GM12878 (cell line): ENCODE results near the gene NME7. TPM values are rescaled to one million over a fixed set of nuclear protein-coding genes. Genes with fewer than 3 reads are reported as not detected.

Source experiments
- ASH2L ChIP-seq: fragments of 300-600, 200-600 bp; sonication (generic); IDR thresholded peaks from 2 replicates; pipeline ENCODE4 v1.6.1; 2017; ENCODE audit warnings: low read depth, mild to moderate bottlenecking, borderline replicate concordance
- ATF7 ChIP-seq: fragments of 450-650 bp; IDR thresholded peaks from 2 replicates; pipeline ENCODE4 v1.6.1; 2016; ENCODE audit warnings: low read depth, mild to moderate bottlenecking
- BHLHE40 ChIP-seq, 2 experiments: fragments of 450-650 bp in 1 of 2; IDR thresholded peaks; 2 replicates each; pipeline ENCODE4 v1.6.1; 2011 to 2017; ENCODE audit warnings: low read depth in 2 of 2, borderline replicate concordance in 1 of 2, improper control_type of control experiment in 1 of 2, low read length in 1 of 2, mild to moderate bottlenecking in 1 of 2
- CEBPB ChIP-seq, 2 experiments: fragments of 150-350 bp in 1 of 2; IDR thresholded peaks; 2 replicates each; pipeline ENCODE4 v1.6.1; 2012 to 2014; ENCODE audit warnings: low read depth in 2 of 2, low read length in 2 of 2, borderline replicate concordance in 1 of 2, inconsistent platforms in 1 of 2
- CREB1 ChIP-seq: IDR thresholded peaks from 2 replicates; pipeline ENCODE4 v1.6.1; 2012; ENCODE audit warnings: low read depth, mild to moderate bottlenecking, inconsistent platforms
- GABPA ChIP-seq: IDR thresholded peaks from 2 replicates; pipeline ENCODE4 v1.6.1; 2014; ENCODE audit warnings: antibody characterized with exemption, low read depth, mild to moderate bottlenecking, inconsistent platforms
- MXI1 ChIP-seq: fragments of 150-350 bp; IDR thresholded peaks from 2 replicates; pipeline ENCODE4 v1.6.1; 2011; ENCODE audit warnings: low read depth, mild to moderate bottlenecking, inconsistent platforms, low read length, improper control_type of control experiment
- NFYA ChIP-seq: IDR thresholded peaks from 2 replicates; pipeline ENCODE4 v1.6.1; 2011; ENCODE audit warnings: low read depth, mild to moderate bottlenecking, low read length, improper control_type of control experiment, borderline replicate concordance
- NR2F1 ChIP-seq: fragments of 450-650 bp; conservative IDR thresholded peaks from 2 replicates; pipeline ENCODE4 v1.6.1; 2017; ENCODE audit warnings: mild to moderate bottlenecking
- PKNOX1 ChIP-seq: fragments of 450-650 bp; IDR thresholded peaks from 2 replicates; pipeline ENCODE4 v1.6.1; 2016; ENCODE audit warnings: mild to moderate bottlenecking
- POU2F2 ChIP-seq: IDR thresholded peaks from 3 replicates; pipeline ENCODE4 v1.6.1; 2011; ENCODE audit warnings: low read depth, mild to moderate bottlenecking, low read length, borderline replicate concordance
- SPI1 ChIP-seq: IDR thresholded peaks from 2 replicates; pipeline ENCODE4 v1.6.1; 2011; ENCODE audit warnings: low read depth, mild to moderate bottlenecking, low read length, moderate library complexity, borderline replicate concordance; ENCODE audit not compliant: insufficient read depth
- polyA plus RNA-seq, 11 experiments: library from polyadenylated mRNA; depleted of rRNA in 4 of 11; unstranded in 6 of 11; stranded (reverse) in 5 of 11; fragments of >200 nt; fragmentation: Nextera tagmentation in 4 of 11; fragmentation: Illumina TruSeq in 1 of 11; extraction: Ambion mirVana in 4 of 11; extraction: Trizol in 1 of 11; gene quantifications; 1 replicate in 1 of 11; 2 replicates in 10 of 11; pipeline versions ENCODE4 v1.2.1 to v1.2.3, GENCODE V29; 2011 to 2016; ENCODE audit warnings: inconsistent platforms in 2 of 11, missing spikeins in 2 of 11, low read depth in 1 of 11
- total RNA-seq, 4 experiments: library from RNA; depleted of rRNA in 3 of 4; stranded (reverse); fragments of >200 nt in 3 of 4; fragmentation: Illumina TruSeq in 1 of 4; extraction: Trizol in 1 of 4; gene quantifications; 2 replicates each; pipeline versions ENCODE4 v1.2.1 to v1.2.3, GENCODE V29; 2013 to 2021
- TF ChIP-seq, protein P1 (sequence below): fragments of 450-650 bp; formaldehyde crosslinking; IDR thresholded peaks from 2 replicates; pipeline ENCODE4 v1.5.0; 2022; ENCODE audit warnings: mild to moderate bottlenecking, missing genetic modification characterization
- TF ChIP-seq, protein P2 (sequence below): fragments of 450-650 bp; IDR thresholded peaks from 2 replicates; pipeline ENCODE4 v1.6.1; 2018; ENCODE audit warnings: mild to moderate bottlenecking, low read depth, moderate library complexity; ENCODE audit not compliant: partially characterized antibody
- TF ChIP-seq, protein P3 (sequence below): fragments of 150-350 bp; IDR thresholded peaks from 2 replicates; pipeline ENCODE4 v1.6.1; 2014; ENCODE audit warnings: mild to moderate bottlenecking, low read depth, low read length
- TF ChIP-seq, protein P4 (sequence below): IDR thresholded peaks from 2 replicates; pipeline ENCODE4 v1.6.1; 2011; ENCODE audit warnings: borderline replicate concordance, low read depth, mild to moderate bottlenecking, moderate library complexity, low read length; ENCODE audit not compliant: insufficient read depth, poor library complexity, severe bottlenecking

The NME7 gene
- total and polyA plus RNA-seq, 10 of the 15 experiments (the other 5 are each of a cell fraction or from before 2014, with no cell fraction given): 1.5 to 15.6 (median 7.2) TPM

DNA sequence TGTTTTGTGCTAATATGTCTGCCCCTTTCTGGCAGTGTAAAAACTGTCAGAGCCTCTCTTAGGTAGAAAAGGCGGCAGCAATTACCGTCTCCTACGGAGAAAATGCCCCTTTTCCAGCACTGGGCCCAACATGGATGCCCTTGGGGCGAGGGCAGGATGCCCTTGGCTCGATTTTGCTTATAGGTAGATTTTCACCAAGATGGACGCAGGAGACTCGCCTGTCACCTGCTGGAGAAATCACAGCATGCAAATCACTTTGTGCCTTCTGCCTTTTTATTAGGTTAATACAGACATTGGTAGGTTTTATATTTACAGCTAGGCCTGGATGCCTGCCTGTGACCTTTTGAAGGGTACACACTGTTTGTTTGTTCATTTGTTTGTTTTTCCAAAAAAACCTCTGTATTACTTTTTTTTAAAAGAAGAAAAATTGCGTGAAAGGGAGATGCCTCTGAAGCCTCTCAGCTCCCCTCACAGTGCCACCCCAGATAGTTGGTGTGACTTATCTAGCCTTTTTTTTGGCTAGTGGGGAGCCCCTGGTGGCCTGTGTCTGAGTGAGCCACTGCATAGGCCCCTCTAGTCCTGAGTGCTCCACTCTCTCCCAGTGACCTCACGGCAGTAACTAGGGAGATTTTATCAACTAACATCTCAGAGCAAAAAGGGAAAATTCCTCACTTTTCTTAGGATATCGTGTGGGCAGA is 258.6 kb downstream of the NME7 start (continued):
- TF ChIP-seq, protein P1, sequence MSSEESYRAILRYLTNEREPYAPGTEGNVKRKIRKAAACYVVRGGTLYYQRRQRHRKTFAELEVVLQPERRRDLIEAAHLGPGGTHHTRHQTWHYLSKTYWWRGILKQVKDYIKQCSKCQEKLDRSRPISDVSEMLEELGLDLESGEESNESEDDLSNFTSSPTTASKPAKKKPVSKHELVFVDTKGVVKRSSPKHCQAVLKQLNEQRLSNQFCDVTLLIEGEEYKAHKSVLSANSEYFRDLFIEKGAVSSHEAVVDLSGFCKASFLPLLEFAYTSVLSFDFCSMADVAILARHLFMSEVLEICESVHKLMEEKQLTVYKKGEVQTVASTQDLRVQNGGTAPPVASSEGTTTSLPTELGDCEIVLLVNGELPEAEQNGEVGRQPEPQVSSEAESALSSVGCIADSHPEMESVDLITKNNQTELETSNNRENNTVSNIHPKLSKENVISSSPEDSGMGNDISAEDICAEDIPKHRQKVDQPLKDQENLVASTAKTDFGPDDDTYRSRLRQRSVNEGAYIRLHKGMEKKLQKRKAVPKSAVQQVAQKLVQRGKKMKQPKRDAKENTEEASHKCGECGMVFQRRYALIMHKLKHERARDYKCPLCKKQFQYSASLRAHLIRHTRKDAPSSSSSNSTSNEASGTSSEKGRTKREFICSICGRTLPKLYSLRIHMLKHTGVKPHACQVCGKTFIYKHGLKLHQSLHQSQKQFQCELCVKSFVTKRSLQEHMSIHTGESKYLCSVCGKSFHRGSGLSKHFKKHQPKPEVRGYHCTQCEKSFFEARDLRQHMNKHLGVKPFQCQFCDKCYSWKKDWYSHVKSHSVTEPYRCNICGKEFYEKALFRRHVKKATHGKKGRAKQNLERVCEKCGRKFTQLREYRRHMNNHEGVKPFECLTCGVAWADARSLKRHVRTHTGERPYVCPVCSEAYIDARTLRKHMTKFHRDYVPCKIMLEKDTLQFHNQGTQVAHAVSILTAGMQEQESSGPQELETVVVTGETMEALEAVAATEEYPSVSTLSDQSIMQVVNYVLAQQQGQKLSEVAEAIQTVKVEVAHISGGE: no peak
- TF ChIP-seq, protein P2, sequence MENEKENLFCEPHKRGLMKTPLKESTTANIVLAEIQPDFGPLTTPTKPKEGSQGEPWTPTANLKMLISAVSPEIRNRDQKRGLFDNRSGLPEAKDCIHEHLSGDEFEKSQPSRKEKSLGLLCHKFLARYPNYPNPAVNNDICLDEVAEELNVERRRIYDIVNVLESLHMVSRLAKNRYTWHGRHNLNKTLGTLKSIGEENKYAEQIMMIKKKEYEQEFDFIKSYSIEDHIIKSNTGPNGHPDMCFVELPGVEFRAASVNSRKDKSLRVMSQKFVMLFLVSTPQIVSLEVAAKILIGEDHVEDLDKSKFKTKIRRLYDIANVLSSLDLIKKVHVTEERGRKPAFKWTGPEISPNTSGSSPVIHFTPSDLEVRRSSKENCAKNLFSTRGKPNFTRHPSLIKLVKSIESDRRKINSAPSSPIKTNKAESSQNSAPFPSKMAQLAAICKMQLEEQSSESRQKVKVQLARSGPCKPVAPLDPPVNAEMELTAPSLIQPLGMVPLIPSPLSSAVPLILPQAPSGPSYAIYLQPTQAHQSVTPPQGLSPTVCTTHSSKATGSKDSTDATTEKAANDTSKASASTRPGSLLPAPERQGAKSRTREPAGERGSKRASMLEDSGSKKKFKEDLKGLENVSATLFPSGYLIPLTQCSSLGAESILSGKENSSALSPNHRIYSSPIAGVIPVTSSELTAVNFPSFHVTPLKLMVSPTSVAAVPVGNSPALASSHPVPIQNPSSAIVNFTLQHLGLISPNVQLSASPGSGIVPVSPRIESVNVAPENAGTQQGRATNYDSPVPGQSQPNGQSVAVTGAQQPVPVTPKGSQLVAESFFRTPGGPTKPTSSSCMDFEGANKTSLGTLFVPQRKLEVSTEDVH: no peak
- TF ChIP-seq MXI1 (0 out of 2 replicates have a peak, but pooled peaks have one; percentile 33), POU2F2 (peak; percentile 33; the same call in 1 of the 3 replicates), ASH2L (no peak), PKNOX1 (0 out of 2 replicates have a peak, but pooled peaks have one; percentile 33), NFYA (no peak), GABPA (no peak), CEBPB (IDR thresholded peaks at IDR 0.05; ENCODE audit: borderline replicate concordance in 1 of 2, low read depth in 2 of 2, low read length in 2 of 2) (no peak), BHLHE40 (IDR thresholded peaks at IDR 0.05; ENCODE audit: borderline replicate concordance in 1 of 2, low read depth in 2 of 2, low read length in 1 of 2) (peak; percentile 26 to 60; a peak in 3 of 4 replicates), NR2F1 (peak; percentile 37; the same call in 1 of the 2 replicates), ATF7 (0 out of 2 replicates have a peak, but pooled peaks have one; percentile 6), CREB1 (no peak), SPI1 (no peak)
- TF ChIP-seq, protein P3, sequence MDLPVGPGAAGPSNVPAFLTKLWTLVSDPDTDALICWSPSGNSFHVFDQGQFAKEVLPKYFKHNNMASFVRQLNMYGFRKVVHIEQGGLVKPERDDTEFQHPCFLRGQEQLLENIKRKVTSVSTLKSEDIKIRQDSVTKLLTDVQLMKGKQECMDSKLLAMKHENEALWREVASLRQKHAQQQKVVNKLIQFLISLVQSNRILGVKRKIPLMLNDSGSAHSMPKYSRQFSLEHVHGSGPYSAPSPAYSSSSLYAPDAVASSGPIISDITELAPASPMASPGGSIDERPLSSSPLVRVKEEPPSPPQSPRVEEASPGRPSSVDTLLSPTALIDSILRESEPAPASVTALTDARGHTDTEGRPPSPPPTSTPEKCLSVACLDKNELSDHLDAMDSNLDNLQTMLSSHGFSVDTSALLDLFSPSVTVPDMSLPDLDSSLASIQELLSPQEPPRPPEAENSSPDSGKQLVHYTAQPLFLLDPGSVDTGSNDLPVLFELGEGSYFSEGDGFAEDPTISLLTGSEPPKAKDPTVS: no peak
- TF ChIP-seq, protein P4, sequence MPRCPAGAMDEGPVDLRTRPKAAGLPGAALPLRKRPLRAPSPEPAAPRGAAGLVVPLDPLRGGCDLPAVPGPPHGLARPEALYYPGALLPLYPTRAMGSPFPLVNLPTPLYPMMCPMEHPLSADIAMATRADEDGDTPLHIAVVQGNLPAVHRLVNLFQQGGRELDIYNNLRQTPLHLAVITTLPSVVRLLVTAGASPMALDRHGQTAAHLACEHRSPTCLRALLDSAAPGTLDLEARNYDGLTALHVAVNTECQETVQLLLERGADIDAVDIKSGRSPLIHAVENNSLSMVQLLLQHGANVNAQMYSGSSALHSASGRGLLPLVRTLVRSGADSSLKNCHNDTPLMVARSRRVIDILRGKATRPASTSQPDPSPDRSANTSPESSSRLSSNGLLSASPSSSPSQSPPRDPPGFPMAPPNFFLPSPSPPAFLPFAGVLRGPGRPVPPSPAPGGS: no peak
